HG03342 (cell line): Measurements from ENCODE around the gene TMEM108.
A peak's percentile ranks its signal among the peaks of the same experiment; 100 is the strongest.

Experiments used
- ATAC-seq: cut with Tn5 transposase; IDR thresholded peaks from one replicate; pipeline ENCODE4 v1.9.1; 2021; ENCODE audit warnings: mild to moderate bottlenecking, moderate library complexity; ENCODE audit not compliant: unreplicated experiment

Gene TMEM108

DNA sequence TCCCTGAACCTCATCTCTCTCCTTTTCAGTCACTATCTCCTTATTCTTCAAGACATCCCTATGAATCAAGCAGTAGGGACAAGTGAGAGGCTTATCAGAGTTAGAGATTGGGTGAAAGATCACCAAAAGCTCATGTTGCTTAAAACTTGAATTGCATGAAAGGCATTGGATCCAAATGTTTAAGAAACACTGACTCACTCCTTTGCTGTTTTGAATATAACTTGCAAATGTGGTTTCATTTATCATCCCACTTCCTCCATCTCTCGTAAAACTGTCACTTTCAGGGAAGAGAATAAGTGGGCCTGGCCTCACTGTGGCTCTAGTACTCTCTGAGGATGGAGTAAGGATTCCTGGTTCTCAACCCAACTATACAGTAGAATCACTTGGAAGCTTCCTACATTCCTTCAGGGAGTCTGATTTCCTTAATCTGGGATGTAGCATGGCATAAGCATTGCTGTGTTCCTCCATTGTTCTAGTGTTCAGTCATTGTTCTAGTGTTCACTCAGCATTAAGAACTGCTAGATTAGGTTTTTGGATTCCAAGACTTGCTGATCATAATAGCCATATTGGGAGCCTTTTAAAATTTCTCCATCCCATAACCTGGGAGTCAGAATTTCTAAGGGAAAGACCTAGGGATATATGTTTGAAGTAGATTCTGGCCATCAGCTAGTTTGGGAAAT, 171.8 kb downstream of the TMEM108 start:
- no peak for ATAC-seq

DNA sequence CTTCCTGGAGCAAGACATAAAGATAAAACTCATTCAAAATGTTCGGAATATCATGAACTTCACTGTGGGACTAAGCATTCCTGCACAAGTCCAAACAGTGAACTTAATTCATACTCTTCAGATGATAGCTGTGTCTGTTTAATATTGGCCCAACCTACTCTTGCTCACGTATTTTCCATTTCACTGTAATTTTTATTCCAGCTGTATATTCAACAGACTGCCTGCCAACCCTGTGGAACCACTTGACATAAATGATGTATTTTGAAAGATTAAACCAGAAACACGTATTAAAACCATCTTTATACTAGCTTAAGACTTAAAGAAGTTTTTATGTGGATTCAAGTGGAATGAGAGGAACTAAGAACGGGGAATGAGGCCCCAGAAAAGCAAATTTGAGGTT, 172.5 kb downstream of the TMEM108 start:
- no peak for ATAC-seq

DNA sequence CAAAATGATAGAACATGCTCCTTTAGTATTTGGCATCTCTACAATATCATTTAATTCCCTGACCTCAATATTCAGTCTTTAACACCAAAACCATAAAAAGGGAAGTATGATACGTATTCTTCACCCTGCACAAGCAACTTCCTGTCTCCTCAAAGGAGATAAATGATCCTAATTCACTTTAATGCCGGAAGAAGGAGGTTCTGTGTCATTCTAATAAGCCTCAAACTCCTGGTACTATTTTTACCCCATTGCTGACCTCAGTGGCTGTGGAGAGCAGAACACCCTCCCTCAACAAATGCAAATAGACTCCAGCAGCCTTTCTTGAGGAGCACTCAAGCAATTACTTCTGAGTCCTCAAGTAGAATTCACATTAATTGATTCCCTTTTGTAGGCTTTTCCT, 173.3 kb downstream of the TMEM108 start:
- ATAC-seq: peak; percentile 99

DNA sequence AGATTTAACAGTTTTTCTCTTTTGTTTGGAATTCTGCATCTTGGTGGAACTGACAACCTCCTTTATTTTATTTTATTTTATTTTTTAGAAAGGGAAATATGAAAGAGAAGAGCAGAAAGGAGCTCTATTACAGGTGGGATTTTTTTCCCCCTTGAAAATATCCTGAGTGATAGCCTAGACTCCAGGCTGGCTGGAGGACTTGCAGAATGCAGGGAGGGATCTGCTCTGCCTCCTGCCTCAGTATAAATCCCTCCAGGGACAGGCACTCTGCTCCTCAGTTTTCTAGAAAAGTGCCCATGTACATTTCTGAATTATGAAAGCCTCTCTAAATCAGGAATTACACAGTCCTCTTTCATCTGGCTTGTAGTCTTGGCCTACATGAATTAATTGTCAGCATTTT, 173.7 kb downstream of the TMEM108 start:
- no peak for ATAC-seq

DNA sequence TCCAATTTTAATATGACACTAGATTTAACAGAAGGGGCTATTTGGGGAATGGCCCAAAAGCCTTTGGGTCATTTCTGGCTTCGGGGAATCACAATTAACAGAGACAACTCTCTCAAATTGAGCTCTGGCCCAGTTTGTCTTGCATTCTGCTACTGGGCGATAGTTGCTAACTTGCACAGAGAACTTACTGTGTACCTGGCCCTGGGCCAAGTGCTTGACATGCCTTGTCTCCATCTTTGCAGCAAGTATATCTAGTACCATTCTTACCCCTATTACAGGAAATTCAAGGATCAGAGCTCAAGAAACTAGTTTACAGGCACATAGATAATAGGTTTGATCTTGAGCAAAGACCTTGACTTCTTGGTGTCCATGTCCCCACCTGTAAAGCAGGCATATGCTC, 175.7 kb downstream of the TMEM108 start:
- no peak for ATAC-seq

DNA sequence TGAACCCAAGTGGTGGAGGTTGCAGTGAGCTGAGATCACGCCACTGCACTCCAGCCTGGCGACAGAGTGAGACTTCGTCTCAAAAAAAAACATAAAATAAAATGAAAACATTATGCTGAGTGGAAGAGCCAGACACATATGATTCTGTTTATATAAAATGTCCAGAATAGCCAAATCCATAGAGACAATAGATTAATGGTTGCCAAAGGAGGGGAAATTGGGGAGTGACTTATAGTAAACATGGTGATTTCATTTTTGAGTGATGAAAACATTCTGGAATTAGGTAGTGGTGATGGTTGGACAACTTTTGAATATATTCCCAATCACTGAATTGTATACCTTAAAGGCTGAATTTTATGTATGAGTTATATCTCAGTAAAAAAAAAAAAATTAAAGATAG, 189.6 kb downstream of the TMEM108 start:
- no peak for ATAC-seq

DNA sequence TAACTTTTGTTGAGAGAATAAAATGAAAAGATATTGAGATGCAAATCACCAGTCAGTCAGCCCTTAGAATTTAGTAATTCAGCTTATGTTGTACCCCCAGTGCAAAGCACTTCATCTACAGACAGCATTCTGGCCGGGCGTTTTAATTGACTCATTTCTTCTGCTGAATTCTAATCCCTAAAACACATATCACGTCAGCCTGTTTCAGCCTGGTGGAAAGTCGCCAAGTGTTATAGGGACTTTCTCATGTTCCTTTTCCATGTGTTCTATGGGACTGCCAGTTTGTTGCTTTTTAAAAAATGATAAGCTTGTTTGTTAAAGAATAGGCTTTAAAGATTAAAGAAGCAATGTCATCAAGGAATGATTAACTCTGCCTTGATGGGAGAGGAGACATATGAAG, 192.0 kb downstream of the TMEM108 start:
- no peak for ATAC-seq

DNA sequence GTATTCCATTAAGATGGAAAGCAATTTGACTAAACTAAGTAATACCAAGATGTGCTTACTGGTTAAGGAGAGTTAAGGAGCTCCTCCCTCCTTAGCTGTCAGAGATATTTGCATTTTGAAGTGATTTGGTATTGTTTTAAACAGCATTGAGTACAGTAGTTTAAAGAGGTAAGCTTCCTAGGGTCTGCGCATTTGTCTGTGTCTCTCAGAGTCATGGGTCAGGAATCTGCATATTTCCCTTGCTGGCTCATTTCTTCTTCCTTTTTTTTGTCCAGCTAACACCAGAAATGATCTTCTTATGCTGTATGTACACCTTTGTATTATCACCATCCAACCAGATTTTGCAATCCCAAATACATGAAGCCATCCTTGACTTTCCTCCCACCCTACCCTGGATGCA, 198.7 kb downstream of the TMEM108 start:
- ATAC-seq: no peak

DNA sequence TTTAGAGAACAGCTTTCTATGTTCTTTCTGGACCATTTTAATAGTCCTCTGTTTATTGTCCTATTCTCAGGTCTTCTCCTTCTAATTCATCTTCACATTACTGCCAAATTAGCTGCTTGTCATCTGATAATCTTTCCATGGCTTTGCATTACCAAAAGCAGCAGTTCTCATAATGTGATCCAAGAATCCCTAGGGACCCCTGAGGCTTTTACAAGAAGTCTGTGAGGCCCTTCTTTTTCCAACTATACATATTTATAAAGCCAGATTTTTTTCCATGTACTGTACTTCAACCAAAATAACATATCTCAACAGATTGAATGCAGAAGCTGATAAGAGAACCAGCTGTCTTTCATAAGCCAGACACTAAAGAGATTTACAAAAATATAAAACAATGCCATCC, 199.2 kb downstream of the TMEM108 start:
- ATAC-seq: no peak

DNA sequence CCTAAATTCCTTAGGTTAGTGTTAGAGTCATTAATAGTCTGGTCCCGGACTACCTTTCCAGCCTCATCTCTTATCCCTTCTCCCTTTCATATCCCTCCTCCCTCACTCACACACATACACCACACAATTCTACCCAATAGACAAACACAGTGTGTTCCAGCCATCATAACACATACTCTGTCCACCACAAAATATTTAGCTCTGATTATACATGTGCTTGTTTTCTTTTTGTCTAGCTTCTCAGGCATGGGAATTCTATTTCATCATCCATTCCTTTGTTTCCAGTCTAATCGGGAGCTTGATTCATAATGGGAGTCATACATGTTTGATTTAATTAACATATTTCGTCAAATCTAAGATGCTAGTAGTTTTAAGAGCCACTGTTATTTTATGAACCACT, 199.8 kb downstream of the TMEM108 start:
- ATAC-seq: no peak

DNA sequence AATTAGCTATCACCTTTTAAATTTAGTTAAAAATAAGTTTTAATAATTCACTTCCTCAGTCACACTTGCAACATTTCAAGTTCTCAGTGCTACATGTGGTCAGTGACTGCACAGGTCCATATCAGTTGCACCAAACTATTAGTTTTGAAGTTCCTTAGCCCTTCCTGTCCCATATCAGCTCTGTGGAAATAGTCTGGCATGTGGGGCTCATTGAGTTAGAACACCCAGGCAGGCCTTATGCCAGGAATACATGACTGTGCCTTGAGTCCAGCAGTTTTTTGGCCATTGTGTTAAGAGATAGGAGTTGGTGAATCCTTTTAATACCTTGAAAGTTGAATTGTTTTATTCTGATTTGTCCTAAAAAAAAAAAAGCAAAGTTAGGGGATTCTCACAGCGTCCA, 207.9 kb downstream of the TMEM108 start:
- ATAC-seq: no peak

DNA sequence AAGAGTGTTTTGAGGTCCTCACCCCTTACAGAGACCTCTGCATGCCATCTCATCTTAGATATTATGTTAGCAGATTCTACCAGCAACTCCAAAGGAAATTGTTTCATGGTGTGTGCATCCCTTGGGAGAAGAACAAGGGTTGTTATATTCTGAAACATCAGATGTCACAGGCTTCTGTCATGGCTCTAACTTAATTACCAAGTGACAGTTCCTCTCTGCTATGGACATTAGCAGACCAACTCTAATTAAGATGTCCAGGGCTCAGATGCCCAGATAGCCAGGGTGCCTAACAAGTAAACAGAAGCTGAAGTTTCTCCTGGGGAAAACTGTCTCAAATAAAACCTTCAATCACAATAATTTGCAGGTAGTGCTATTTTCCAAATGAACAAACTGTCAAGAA, 208.6 kb downstream of the TMEM108 start:
- no peak for ATAC-seq

DNA sequence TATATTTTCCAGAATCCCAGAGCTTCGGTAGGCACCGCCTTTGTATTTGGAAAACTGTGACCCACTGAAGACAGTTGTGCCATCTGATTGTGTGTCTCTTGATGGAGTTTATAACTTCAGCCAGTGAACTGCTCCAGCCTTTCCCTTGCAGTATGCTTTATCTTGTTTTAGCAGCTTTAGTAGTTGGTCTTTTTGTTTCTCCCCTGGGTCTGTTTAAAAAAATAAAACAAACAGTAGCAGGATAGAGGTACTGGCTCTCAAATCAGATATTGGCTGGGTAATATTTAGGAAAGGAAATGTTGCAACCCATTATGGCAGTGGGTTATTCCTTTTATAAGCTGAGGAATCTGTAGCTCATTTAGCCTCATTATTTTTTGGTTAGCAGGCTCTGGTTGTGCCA, 210.2 kb downstream of the TMEM108 start:
- ATAC-seq: no peak

DNA sequence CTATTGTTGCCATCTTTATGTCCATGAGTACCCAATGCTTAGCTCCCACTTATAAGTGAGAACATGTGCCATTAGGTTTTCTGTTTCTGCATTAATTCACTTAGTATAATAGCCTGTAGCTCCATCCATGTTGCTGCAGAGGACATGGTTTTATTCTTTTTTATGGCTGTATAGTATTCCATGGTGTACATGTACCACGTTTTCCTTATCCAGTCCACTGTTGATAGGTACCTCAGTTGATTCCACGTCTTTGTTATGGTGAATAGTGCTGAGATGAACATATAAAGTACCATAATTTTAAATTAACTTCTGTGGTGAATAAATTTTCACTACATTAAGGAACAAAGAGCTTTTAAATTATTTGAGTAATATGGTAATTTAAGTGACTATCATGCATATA, 211.3 kb downstream of the TMEM108 start:
- no peak for ATAC-seq

DNA sequence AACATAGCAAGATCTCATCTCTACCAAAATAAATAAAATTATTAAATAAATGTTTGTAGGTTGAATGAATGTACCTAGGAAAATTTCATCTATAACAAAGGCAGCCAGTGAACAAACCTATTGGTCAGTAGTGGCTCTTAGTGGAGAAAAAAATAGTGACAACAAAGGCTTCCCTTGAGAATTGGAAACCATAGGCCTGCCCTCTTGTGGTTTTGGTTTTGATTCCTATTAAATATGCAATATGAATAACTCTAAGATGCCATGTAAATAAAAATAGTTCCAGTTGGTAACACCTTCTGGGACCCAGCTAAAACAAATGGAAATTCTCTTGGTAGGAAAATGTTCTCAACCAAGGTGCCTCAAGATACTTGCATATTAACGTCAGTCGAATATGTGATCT, 216.0 kb downstream of the TMEM108 start:
- no peak for ATAC-seq

DNA sequence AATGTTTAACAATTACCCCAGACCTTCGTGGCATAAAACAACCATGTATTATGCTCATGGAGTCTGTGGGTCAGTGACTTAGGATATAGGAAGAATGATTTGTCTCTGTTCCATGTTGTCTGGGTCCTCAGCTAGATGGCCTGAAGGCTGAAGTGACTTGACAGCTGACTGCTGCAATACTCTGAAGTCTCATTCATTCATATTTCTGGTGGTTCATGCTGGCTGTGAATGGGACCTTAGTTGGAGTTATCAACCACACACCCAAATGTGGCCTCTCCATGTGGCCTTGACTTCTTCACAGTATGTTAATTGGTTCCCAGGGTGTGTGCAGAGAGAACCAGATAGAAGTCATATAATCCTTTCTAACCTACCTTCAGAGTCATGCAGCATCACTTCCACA, 216.5 kb downstream of the TMEM108 start:
- no peak for ATAC-seq

DNA sequence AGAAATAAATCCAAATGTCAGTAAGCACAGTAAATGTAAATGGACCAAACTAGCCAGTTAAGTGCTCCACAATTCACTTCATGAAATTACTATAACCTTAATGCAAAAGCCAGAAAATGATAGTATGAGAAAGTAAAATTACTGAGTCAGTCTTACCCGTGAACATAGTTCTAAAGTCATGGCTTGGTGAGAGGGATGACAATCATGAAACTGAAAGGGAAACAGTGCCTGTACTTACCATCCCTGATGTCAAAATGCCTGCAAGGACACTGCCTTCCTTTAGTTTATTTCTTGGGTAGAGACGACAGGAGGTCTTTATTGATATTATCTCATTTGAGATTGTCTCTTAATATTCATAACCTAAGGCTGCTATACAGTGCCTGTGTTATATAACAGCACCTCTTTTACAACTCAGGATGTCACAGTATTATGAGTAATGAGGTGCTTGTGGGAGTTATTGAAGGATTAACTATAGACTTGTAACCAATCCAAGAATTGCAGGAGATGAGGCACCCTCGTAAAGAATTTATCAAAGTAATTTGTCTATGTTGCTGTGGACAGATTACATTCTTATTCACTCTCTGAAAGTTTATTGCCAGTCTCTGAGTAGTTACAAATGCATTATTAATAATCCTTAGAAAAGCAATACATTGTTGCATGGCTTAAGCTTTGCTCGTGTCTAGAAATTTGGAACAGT, 218.7 kb downstream of the TMEM108 start:
- ATAC-seq: no peak

DNA sequence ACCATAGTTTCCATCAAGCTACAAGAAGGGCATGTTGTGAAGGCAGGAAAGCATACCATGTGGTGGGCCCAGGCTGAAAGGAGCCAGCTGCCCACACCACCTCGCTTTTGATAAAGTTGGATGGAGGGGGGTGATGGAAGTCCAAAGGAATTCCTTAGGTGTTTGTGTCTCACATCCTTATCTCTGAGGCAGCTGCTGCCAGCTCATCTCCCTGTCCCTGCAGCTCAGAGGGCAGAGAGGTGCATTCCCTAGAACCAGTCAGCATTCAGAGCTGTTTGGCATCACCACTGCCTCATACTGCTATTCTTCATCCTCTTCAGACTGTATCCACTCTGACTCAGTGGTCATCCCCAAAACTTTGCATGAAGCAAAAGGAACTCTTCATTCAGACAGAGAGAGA, 220.2 kb downstream of the TMEM108 start:
- ATAC-seq: no peak

DNA sequence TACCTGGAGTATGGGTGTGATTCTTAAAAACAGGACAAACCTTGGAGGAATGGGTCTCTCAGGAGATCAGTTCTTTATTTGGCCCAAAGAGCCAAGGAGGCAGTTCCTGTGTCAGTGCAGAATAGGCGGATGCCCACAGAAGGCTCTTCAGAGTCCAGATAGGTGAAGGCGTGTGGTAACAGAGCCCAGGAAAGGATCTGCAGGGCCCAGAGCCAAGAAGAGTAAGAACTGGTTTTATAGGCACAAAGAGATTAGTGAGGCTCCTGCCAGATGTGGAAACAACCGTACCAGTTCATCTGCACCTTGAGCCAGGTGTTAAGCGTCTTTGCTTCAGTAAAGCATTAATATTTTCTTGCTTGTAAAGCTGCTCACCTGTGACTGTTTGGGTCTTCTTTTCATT, 221.6 kb downstream of the TMEM108 start:
- ATAC-seq: no peak

DNA sequence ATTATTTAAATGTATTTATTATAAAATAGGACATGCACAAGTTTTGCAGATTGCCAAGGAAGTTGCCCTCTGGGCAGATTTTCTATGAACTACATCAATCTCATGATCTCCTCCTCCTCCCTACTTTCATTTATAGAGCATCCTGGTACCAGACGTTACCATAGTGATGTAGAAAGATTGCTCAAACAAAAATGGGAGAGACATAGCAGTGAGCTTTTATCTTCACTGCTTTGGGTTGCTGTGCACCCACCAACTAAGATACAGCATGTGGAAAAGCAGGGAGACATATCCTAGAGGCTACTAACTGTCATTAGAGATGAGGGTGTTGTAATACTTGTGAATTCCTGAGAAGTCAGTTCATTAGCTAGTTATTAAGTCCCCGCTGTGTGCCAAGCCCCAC, 224.1 kb downstream of the TMEM108 start:
- ATAC-seq: no peak

DNA sequence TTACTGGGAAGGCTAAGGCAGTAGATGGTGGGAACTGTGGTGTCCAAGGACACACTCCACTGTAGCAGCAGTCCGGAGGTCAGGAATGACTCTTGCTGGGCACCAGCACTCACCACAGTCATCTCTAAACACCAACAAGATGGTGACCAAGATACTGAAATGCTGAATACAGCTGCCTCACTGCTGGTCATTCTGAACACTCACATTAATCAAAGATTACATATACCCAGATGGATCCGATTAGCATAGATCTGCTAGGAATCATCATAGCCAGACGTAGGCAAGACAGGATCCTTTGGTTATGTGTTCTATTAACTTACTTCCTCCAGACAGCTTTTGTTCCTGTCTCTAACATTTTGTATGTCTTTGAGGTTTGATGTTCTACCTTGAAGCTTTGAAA, 226.7 kb downstream of the TMEM108 start:
- no peak for ATAC-seq

DNA sequence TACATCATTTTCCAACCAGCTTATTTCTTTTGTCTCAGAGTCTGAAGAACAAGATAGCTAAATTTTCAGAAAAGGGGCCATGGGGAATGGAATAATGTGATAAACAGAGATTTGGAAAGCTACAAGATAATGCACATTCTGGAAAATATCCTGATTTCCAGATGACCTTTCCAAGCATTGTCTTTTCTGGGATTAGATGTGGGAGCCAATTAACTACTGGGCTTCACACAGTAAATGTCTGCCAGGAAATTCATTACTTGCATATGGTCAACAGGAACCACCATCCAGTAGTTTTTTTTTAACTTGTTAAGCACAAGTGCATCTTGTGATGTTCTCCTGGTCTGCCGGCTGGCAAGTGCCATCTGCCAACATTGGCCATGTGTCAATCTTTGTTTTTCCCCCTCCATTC, 230.5 kb downstream of the TMEM108 start:
- ATAC-seq: no peak

DNA sequence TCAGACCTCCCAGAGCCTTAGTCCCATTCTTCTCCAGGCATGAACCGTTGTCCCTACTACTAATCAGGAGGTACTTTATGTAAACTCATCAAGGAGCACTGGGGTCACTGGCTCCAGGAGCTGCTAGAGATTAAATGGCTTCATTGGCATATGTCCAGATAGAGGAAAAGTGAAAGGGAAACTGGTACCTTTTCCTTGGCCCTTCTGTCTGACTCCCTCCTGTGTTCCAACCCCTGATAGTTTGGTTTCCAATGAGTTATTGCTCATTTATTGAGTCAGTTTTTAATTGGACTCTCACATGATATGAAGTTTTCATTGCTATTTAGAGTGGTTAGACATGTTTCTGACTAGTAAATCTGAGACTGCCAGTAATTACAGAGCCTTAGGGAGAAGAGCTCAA, 231.2 kb downstream of the TMEM108 start:
- ATAC-seq: no peak
